HepG2 (cell line): ENCODE measurements around the gene ANP32A. TPM values are rescaled to one million over a fixed set of nuclear protein-coding genes. Genes with fewer than 3 reads are reported as not detected.

Experiments
- ATAC-seq: fragments of 200-7000 bp; cut with Tn5 transposase; 3 replicates; pipeline ENCODE4 v1.9.1; 2020; ENCODE audit warnings: mild to moderate bottlenecking, moderate library complexity
- BruUV-seq: library from RNA; stranded (reverse); fragments of 400-500 nt; replicated peaks from 2 replicates; lab custom pipeline; 2021; lab: Mats Ljungman, UMichigan
- CTCF ChIA-PET: fragments of 300-600 bp; formaldehyde crosslinking; extraction: SDS; loops from one replicate; lab custom pipeline; 2021; ENCODE audit warnings: low total read pairs, inconsistent platforms, low intra/inter-chr PET ratio; lab: Yijun Ruan, JAX
- POLR2A ChIA-PET: fragments of 350-600 bp; sonication (Branson Sonifier 250); formaldehyde crosslinking; loops from one replicate; lab custom pipeline; 2020; ENCODE audit warnings: antibody characterized with exemption, inconsistent platforms; lab: Yijun Ruan, JAX
- DNase-seq: peaks from one replicate; pipeline ENCODE4 v3.0.0-alpha.2; 2015; ENCODE audit warnings: low spot score
- FAIRE-seq: peaks from 3 replicates; lab custom pipeline; 2011; peaks lifted over from hg19 to GRCh38; lab: Jason Lieb, UNC
- H2AFZ ChIP-seq: one replicate; pipeline ENCODE4 v1.6.1; 2011; ENCODE audit warnings: low read length, inconsistent platforms
- H3K27ac ChIP-seq: fragments of 300-600 bp; 3 replicates; pipeline ENCODE4 v1.8.0; 2011; ENCODE audit warnings: mixed run types, mild to moderate bottlenecking, mixed read lengths, low read length, inconsistent platforms; ENCODE audit not compliant: insufficient read depth; ENCODE audit errors: extremely low read length
- H3K27me3 ChIP-seq, 2 experiments: fragments of 200-600 bp in 1 of 2; 2 replicates in 1 of 2; 3 replicates in 1 of 2; pipeline versions ENCODE4 v1.6.0 to v1.8.0; 2011; ENCODE audit warnings: low read length in 2 of 2, mild to moderate bottlenecking in 2 of 2, moderate library complexity in 2 of 2, inconsistent platforms in 1 of 2; ENCODE audit not compliant: insufficient read depth in 2 of 2, control insufficient read depth in 1 of 2
- H3K36me3 ChIP-seq, 2 experiments: fragments of 200-600 bp in 1 of 2; replicated peaks in 1 of 2; 2 replicates in 1 of 2; 3 replicates in 1 of 2; pipeline versions ENCODE4 v1.5.1 to v1.8.0; 2011; ENCODE audit warnings: low read length in 2 of 2, inconsistent platforms in 1 of 2; ENCODE audit not compliant: insufficient read depth in 2 of 2, control insufficient read depth in 1 of 2
- H3K4me1 ChIP-seq: 2 replicates; pipeline ENCODE4 v1.5.1; 2012; ENCODE audit warnings: low read length, inconsistent platforms; ENCODE audit not compliant: insufficient read depth
- H3K4me2 ChIP-seq: 2 replicates; pipeline ENCODE4 v1.6.0; 2011; ENCODE audit warnings: low read depth, low read length, inconsistent platforms
- H3K4me3 ChIP-seq, 3 experiments: fragments of 200-600 bp in 1 of 3; sonication (generic), shearing (Covaris generic) in 1 of 3; replicated peaks in 1 of 3; 2 replicates each; pipeline ENCODE4 v1.5.1; 2011 to 2016; ENCODE audit warnings: low read length in 3 of 3, inconsistent platforms in 2 of 3, low read depth in 2 of 3, mild to moderate bottlenecking in 2 of 3, control low read depth in 1 of 3, mixed read lengths in 1 of 3; ENCODE audit not compliant: insufficient read depth in 1 of 3
- H3K79me2 ChIP-seq: one replicate; pipeline ENCODE4 v1.6.1; 2011; ENCODE audit warnings: low read length, inconsistent platforms; ENCODE audit not compliant: insufficient read depth
- H3K9ac ChIP-seq: 2 replicates; pipeline ENCODE4 v1.6.0; 2011; ENCODE audit warnings: mild to moderate bottlenecking, low read depth, low read length, inconsistent platforms; ENCODE audit not compliant: insufficient read depth
- H3K9me3 ChIP-seq: 2 replicates; pipeline ENCODE4 v1.5.1; 2012; ENCODE audit warnings: mild to moderate bottlenecking, low read length
- H4K20me1 ChIP-seq: 2 replicates; pipeline ENCODE4 v1.6.0; 2011; ENCODE audit warnings: inconsistent platforms, mild to moderate bottlenecking, low read length, moderate library complexity; ENCODE audit not compliant: insufficient read depth
- ERF ChIP-seq: IDR thresholded peaks from 2 replicates; pipeline ENCODE4 v1.6.1; 2018; ENCODE audit warnings: missing biosample characterization, missing genetic modification reagents
- NFKBIZ ChIP-seq: IDR thresholded peaks from 2 replicates; pipeline ENCODE4 v1.6.1; 2018; ENCODE audit warnings: missing genetic modification reagents, missing compliant biosample characterization
- NR3C1 ChIP-seq: sonication (generic); formaldehyde crosslinking; IDR thresholded peaks from 2 replicates; pipeline ENCODE4 v1.4.0; 2020; ENCODE audit warnings: missing genetic modification reagents
- POLR2G ChIP-seq: fragments of 200-400 bp; formaldehyde crosslinking; IDR thresholded peaks from 2 replicates; pipeline ENCODE4 v1.6.1; 2018; ENCODE audit warnings: mild to moderate bottlenecking, low read depth, low read length, moderate library complexity
- ZNF761 ChIP-seq: sonication (generic); formaldehyde crosslinking; conservative IDR thresholded peaks from 2 replicates; pipeline ENCODE4 v1.4.0; 2020; ENCODE audit warnings: mild to moderate bottlenecking, missing genetic modification reagents
- WGBS: methylation state at CpG from one replicate; pipeline ENCODE4 v1.1.6; 2017; ENCODE audit warnings: low lambda C conversion rate; 5-methylcytosine and 5-hydroxymethylcytosine counted together
- in situ Hi-C: cut with HindIII; loops from 2 replicates; pipeline ENCODE4 v1.10.0; 2017; ENCODE audit warnings: low pct_unique_long_range_greater_than_20kb; ENCODE audit not compliant: extremely low pct_ligation_motif_present
- intact Hi-C: fragments of 100-400 bp; cut with micrococcal nuclease; formaldehyde crosslinking; loops from one replicate; pipeline ENCODE4 v1.10.0; 2022; ENCODE audit not compliant: unreplicated experiment
- polyA plus RNA-seq, 8 experiments: library from polyadenylated mRNA; depleted of rRNA in 3 of 8; stranded (reverse) in 7 of 8; unstranded in 1 of 8; fragments of >200 nt; fragmentation: Illumina TruSeq in 4 of 8; extraction: Trizol in 4 of 8; gene quantifications; 2 replicates each; pipeline versions ENCODE4 v1.2.1 to v1.2.3, GENCODE V29; 2011 to 2016; ENCODE audit warnings: low read depth in 4 of 8, missing spikeins in 1 of 8, mixed read lengths in 1 of 8; ENCODE audit not compliant: insufficient read depth in 1 of 8
- total RNA-seq, 5 experiments: library from RNA; depleted of rRNA; stranded (reverse); fragments of >200 nt; fragmentation: Illumina TruSeq; extraction: Trizol; gene quantifications; 2 replicates each; pipeline ENCODE4 v1.2.3, GENCODE V29; 2016; ENCODE audit warnings: low read depth in 1 of 5
- TF ChIP-seq, protein P1 (sequence below): sonication (generic); formaldehyde crosslinking; IDR thresholded peaks from 2 replicates; pipeline ENCODE4 v1.4.0; 2020; ENCODE audit warnings: missing genetic modification reagents, mild to moderate bottlenecking, borderline replicate concordance
- TF ChIP-seq, protein P2 (sequence below): sonication (generic); formaldehyde crosslinking; conservative IDR thresholded peaks from 2 replicates; pipeline ENCODE4 v1.5.0; 2020; ENCODE audit warnings: missing genetic modification reagents
- TF ChIP-seq, protein P3 (sequence below): sonication (generic); formaldehyde crosslinking; IDR thresholded peaks from 2 replicates; pipeline ENCODE4 v1.5.0; 2020; ENCODE audit warnings: missing genetic modification reagents, mild to moderate bottlenecking, borderline replicate concordance
- TF ChIP-seq, protein P4 (sequence below): sonication (generic); formaldehyde crosslinking; IDR thresholded peaks from 2 replicates; pipeline ENCODE4 v1.8.0; 2022; ENCODE audit warnings: missing genetic modification reagents, mild to moderate bottlenecking, moderate library complexity, borderline replicate concordance
- TF ChIP-seq, protein P5 (sequence below): sonication (generic); formaldehyde crosslinking; IDR thresholded peaks from 2 replicates; pipeline ENCODE4 v1.4.0; 2020; ENCODE audit warnings: missing genetic modification reagents, mild to moderate bottlenecking, borderline replicate concordance

Gene ANP32A
- total and polyA plus RNA-seq, 2 of the 13 experiments (the other 11 are each of a cell fraction or from before 2014, with no cell fraction given): 60.6 to 206 TPM

DNA sequence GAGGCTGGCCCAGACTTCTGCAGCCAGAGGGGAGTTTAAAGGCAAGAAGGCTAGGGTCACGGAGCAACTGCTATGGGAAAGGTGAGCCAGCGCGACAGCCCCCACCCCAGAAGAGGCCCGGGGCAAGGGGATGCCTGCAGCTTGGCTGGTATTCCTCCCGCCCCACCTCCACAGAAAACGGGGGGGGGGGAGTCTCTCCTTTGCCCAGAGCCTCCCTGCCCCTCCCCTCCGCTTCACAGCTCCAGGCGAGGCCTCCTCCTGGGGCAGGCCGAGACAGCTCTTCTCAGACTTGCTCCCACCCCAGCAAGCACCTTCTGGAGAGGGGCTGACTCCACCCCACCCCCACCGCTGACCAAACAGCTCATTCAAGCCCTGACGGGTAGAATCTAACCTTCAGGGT lies 13.4 kb downstream of the ANP32A start (continued):
- TF ChIP-seq, protein P1, sequence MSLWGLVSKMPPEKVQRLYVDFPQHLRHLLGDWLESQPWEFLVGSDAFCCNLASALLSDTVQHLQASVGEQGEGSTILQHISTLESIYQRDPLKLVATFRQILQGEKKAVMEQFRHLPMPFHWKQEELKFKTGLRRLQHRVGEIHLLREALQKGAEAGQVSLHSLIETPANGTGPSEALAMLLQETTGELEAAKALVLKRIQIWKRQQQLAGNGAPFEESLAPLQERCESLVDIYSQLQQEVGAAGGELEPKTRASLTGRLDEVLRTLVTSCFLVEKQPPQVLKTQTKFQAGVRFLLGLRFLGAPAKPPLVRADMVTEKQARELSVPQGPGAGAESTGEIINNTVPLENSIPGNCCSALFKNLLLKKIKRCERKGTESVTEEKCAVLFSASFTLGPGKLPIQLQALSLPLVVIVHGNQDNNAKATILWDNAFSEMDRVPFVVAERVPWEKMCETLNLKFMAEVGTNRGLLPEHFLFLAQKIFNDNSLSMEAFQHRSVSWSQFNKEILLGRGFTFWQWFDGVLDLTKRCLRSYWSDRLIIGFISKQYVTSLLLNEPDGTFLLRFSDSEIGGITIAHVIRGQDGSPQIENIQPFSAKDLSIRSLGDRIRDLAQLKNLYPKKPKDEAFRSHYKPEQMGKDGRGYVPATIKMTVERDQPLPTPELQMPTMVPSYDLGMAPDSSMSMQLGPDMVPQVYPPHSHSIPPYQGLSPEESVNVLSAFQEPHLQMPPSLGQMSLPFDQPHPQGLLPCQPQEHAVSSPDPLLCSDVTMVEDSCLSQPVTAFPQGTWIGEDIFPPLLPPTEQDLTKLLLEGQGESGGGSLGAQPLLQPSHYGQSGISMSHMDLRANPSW: no peak

DNA sequence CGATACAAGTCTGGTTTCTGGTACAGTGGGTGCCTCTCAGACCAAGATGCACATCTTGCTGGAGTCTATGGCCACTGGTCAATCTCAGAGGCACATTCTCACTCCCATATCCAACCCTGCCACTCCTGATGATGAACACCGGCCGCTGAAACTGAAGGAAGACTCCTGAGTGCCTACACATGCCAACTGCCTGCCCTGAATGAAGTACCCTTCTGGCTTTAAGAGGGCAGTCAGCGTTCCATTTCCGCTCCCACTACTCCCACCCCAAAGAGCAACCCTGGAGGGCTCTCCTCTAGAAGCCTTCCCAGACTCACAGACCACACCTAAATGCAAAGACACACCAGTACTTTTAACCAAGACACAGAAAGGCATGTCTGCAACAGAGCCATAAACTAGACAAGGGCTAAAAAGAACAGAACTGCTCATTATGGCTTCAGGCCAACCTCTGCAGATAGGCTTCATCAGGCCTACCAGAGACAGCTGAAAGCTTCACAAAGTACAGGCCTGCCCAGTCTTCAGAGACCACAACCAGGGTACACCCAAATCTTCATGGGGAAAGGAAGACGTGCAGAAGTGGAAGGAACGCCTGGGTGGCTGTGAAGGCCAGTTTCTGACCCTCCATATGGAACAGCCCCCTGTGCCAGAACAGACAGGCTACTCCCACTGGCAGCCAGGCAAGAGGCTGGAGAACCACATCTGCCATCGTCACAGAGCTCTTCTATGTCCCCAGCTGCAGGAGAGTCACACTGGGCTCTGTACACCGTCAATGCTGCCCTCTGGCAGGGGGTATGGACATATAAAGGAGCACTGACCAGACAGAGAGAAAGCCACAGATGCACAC lies 14.3 kb downstream of the ANP32A start:
- FAIRE-seq (no peak), ATAC-seq (peak; percentile 33; the same call in 2 of the 3 replicates), DNase-seq (no peak)
- no peak overlapping the region for H2AFZ ChIP-seq
- H3K36me3 ChIP-seq: peaks cover 18 to 34% of the 10 kb centered on the region in 2 experiments
- no peak overlapping the region for H3K27ac ChIP-seq
- no peak overlapping the region for H3K4me2 ChIP-seq
- peaks cover 28% of the 10 kb centered on the region for H3K4me1 ChIP-seq
- peaks cover 97% of the 10 kb centered on the region for H3K79me2 ChIP-seq
- WGBS: 95% methylated on average over 7 of the region's 9 CpGs
- H3K9me3 ChIP-seq: no peaks in the 10 kb centered on the region
- BruUV-seq: no TSS peak
- in situ Hi-C loops: loop anchor here (25.0 kb wide), 1 partner anchor 656 kb away; the partner anchor contains the start of gene RPLP1
- ChIA-PET POLR2A (no interaction called here), CTCF (no interaction called here)
- intact Hi-C loops: no loop called here
- H3K4me3 ChIP-seq: no peak overlapping the region
- peaks cover 90% of the 10 kb centered on the region for H4K20me1 ChIP-seq
- H3K27me3 ChIP-seq: no peaks in the 10 kb centered on the region
- H3K9ac ChIP-seq: no peak overlapping the region
- no peak for TF ChIP-seq NFKBIZ (CRISPR knock-in tag)
- TF ChIP-seq, protein P2, sequence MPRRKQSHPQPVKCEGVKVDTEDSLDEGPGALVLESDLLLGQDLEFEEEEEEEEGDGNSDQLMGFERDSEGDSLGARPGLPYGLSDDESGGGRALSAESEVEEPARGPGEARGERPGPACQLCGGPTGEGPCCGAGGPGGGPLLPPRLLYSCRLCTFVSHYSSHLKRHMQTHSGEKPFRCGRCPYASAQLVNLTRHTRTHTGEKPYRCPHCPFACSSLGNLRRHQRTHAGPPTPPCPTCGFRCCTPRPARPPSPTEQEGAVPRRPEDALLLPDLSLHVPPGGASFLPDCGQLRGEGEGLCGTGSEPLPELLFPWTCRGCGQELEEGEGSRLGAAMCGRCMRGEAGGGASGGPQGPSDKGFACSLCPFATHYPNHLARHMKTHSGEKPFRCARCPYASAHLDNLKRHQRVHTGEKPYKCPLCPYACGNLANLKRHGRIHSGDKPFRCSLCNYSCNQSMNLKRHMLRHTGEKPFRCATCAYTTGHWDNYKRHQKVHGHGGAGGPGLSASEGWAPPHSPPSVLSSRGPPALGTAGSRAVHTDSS (CRISPR knock-in tag): no peak
- TF ChIP-seq, protein P3, sequence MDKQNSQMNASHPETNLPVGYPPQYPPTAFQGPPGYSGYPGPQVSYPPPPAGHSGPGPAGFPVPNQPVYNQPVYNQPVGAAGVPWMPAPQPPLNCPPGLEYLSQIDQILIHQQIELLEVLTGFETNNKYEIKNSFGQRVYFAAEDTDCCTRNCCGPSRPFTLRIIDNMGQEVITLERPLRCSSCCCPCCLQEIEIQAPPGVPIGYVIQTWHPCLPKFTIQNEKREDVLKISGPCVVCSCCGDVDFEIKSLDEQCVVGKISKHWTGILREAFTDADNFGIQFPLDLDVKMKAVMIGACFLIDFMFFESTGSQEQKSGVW (CRISPR knock-in tag): no peak
- TF ChIP-seq, protein P4, sequence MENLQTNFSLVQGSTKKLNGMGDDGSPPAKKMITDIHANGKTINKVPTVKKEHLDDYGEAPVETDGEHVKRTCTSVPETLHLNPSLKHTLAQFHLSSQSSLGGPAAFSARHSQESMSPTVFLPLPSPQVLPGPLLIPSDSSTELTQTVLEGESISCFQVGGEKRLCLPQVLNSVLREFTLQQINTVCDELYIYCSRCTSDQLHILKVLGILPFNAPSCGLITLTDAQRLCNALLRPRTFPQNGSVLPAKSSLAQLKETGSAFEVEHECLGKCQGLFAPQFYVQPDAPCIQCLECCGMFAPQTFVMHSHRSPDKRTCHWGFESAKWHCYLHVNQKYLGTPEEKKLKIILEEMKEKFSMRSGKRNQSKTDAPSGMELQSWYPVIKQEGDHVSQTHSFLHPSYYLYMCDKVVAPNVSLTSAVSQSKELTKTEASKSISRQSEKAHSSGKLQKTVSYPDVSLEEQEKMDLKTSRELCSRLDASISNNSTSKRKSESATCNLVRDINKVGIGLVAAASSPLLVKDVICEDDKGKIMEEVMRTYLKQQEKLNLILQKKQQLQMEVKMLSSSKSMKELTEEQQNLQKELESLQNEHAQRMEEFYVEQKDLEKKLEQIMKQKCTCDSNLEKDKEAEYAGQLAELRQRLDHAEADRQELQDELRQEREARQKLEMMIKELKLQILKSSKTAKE (CRISPR knock-in tag): no peak
- TF ChIP-seq NR3C1 (CRISPR knock-in tag): no peak
- no peak for TF ChIP-seq ERF (CRISPR knock-in tag)
- TF ChIP-seq ZNF761 (CRISPR knock-in tag): no peak
- TF ChIP-seq POLR2G: no peak
- TF ChIP-seq, protein P5, sequence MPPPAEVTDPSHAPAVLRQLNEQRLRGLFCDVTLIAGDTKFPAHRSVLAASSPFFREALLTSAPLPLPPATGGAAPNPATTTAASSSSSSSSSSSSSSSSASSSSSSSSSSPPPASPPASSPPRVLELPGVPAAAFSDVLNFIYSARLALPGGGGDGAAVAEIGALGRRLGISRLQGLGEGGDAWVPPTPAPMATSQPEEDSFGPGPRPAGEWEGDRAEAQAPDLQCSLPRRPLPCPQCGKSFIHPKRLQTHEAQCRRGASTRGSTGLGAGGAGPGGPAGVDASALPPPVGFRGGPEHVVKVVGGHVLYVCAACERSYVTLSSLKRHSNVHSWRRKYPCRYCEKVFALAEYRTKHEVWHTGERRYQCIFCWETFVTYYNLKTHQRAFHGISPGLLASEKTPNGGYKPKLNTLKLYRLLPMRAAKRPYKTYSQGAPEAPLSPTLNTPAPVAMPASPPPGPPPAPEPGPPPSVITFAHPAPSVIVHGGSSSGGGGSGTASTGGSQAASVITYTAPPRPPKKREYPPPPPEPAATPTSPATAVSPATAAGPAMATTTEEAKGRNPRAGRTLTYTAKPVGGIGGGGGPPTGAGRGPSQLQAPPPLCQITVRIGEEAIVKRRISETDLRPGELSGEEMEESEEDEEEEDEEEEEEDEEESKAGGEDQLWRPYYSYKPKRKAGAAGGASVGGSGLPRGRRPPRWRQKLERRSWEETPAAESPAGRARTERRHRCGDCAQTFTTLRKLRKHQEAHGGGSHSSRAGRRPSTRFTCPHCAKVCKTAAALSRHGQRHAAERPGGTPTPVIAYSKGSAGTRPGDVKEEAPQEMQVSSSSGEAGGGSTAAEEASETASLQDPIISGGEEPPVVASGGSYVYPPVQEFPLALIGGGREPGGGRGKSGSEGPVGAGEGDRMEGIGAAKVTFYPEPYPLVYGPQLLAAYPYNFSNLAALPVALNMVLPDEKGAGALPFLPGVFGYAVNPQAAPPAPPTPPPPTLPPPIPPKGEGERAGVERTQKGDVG (CRISPR knock-in tag): no peak
